ENCODE data around the gene ATAT1. TPM values are rescaled to one million over a fixed set of nuclear protein-coding genes. Genes with fewer than 3 reads are reported as not detected.

Gene ATAT1
- total and polyA plus RNA-seq, 2 of the 13 experiments (the other 11 are each of a cell fraction or from before 2014, with no cell fraction given) = 9.2 to 23.6 TPM

- TF ChIP-seq GRHL1 (CRISPR knock-in tag; conservative IDR thresholded peaks at IDR 0.05) (no peak), POLR2A (IDR thresholded peaks at IDR 0.05; ENCODE audit: insufficient read depth in 1 of 2, low read depth in 2 of 2, low read length in 2 of 2) (peak; percentile 65 to 86), TCF12 (IDR thresholded peaks at IDR 0.05) (no peak), TCF12 (CRISPR knock-in tag; IDR thresholded peaks at IDR 0.05) (no peak), GTF3A (CRISPR knock-in tag; conservative IDR thresholded peaks at IDR 0.05) (no peak), ZKSCAN8 (CRISPR knock-in tag; IDR thresholded peaks at IDR 0.05; ENCODE audit: borderline replicate concordance) (no peak), ZNF180 (CRISPR knock-in tag; IDR thresholded peaks at IDR 0.05; ENCODE audit: borderline replicate concordance, low read depth) (no peak), ZNF891 (CRISPR knock-in tag; IDR thresholded peaks at IDR 0.05) (0 out of 2 replicates have a peak, but pooled peaks have one; percentile 41), HMGXB4 (CRISPR knock-in tag; IDR thresholded peaks at IDR 0.05; ENCODE audit: borderline replicate concordance in 1 of 2, low read depth in 1 of 2) (peak; percentile 30 to 52; a peak in 1 of 4 replicates), SMAD3 (CRISPR knock-in tag; IDR thresholded peaks at IDR 0.05) (no peak; the same call in none of the 2 replicates), ZNF563 (CRISPR knock-in tag; IDR thresholded peaks at IDR 0.05) (peak; percentile 88; the same call in 1 of the 2 replicates)
- TF ChIP-seq, protein P1, sequence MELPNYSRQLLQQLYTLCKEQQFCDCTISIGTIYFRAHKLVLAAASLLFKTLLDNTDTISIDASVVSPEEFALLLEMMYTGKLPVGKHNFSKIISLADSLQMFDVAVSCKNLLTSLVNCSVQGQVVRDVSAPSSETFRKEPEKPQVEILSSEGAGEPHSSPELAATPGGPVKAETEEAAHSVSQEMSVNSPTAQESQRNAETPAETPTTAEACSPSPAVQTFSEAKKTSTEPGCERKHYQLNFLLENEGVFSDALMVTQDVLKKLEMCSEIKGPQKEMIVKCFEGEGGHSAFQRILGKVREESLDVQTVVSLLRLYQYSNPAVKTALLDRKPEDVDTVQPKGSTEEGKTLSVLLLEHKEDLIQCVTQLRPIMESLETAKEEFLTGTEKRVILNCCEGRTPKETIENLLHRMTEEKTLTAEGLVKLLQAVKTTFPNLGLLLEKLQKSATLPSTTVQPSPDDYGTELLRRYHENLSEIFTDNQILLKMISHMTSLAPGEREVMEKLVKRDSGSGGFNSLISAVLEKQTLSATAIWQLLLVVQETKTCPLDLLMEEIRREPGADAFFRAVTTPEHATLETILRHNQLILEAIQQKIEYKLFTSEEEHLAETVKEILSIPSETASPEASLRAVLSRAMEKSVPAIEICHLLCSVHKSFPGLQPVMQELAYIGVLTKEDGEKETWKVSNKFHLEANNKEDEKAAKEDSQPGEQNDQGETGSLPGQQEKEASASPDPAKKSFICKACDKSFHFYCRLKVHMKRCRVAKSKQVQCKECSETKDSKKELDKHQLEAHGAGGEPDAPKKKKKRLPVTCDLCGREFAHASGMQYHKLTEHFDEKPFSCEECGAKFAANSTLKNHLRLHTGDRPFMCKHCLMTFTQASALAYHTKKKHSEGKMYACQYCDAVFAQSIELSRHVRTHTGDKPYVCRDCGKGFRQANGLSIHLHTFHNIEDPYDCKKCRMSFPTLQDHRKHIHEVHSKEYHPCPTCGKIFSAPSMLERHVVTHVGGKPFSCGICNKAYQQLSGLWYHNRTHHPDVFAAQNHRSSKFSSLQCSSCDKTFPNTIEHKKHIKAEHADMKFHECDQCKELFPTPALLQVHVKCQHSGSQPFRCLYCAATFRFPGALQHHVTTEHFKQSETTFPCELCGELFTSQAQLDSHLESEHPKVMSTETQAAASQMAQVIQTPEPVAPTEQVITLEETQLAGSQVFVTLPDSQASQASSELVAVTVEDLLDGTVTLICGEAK (IDR thresholded peaks at IDR 0.05) = no peak
- TF ChIP-seq, protein P1 (CRISPR knock-in tag; IDR thresholded peaks at IDR 0.05) = no peak
- TF ChIP-seq, protein P2, sequence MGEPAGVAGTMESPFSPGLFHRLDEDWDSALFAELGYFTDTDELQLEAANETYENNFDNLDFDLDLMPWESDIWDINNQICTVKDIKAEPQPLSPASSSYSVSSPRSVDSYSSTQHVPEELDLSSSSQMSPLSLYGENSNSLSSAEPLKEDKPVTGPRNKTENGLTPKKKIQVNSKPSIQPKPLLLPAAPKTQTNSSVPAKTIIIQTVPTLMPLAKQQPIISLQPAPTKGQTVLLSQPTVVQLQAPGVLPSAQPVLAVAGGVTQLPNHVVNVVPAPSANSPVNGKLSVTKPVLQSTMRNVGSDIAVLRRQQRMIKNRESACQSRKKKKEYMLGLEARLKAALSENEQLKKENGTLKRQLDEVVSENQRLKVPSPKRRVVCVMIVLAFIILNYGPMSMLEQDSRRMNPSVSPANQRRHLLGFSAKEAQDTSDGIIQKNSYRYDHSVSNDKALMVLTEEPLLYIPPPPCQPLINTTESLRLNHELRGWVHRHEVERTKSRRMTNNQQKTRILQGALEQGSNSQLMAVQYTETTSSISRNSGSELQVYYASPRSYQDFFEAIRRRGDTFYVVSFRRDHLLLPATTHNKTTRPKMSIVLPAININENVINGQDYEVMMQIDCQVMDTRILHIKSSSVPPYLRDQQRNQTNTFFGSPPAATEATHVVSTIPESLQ (CRISPR knock-in tag; conservative IDR thresholded peaks at IDR 0.05) = no peak
Measured at GRCh38 chr6:30690403-30691207, 63.9 kb downstream of the ATAT1 start, which contains the start of gene NRM (continued).
